ENCODE measurements around the gene TRIM65.
"Not testable (repeated sequence)": the region's sequence is repeated elsewhere in the genome, so short reads cannot be mapped to it uniquely, and the experiment has no call there.

Gene TRIM65

GRCh38 chr17:75897160-75898019 is 639 bp upstream of the TRIM65 start:
- no peak for DNase-seq (ENCODE audit: extremely low read depth in 1 of 2, low read depth in 1 of 2)

- no peak for DNase-seq (ENCODE audit: extremely low read depth in 1 of 2, low read depth in 1 of 2)
Measured at GRCh38 chr17:75895370-75896155, 1.2 kb downstream of the TRIM65 start.

- no peak for DNase-seq (ENCODE audit: extremely low read depth in 1 of 2, low read depth in 1 of 2)
Measured at GRCh38 chr17:75894049-75894733, 2.6 kb downstream of the TRIM65 start.

GRCh38 chr17:75893305-75894048 is 3.3 kb downstream of the TRIM65 start:
- DNase-seq (ENCODE audit: extremely low read depth in 1 of 2, low read depth in 1 of 2), result no peak

- DNase-seq (ENCODE audit: extremely low read depth in 1 of 2, low read depth in 1 of 2), result no peak
Measured at GRCh38 chr17:75892556-75893224, 4.1 kb downstream of the TRIM65 start.

- no peak for DNase-seq (ENCODE audit: extremely low read depth in 1 of 2, low read depth in 1 of 2)
Measured at GRCh38 chr17:75891605-75892555, 4.9 kb downstream of the TRIM65 start.

- DNase-seq (ENCODE audit: extremely low read depth in 1 of 2, low read depth in 1 of 2), result no peak
Measured at GRCh38 chr17:75891022-75891604, 5.6 kb downstream of the TRIM65 start.

GRCh38 chr17:75889454-75889853 is 7.3 kb downstream of the TRIM65 start:
- no peak for DNase-seq (ENCODE audit: extremely low read depth in 1 of 2, low read depth in 1 of 2)

- no peak for DNase-seq (ENCODE audit: extremely low read depth in 1 of 2, low read depth in 1 of 2)
Measured at GRCh38 chr17:75888484-75888883, 8.3 kb downstream of the TRIM65 start.

GRCh38 chr17:75885860-75886259 is 10.9 kb downstream of the TRIM65 start:
- not testable (repeated sequence) for DNase-seq (ENCODE audit: extremely low read depth in 1 of 2, low read depth in 1 of 2)

GRCh38 chr17:75885431-75885830 is 11.3 kb downstream of the TRIM65 start:
- DNase-seq (ENCODE audit: extremely low read depth in 1 of 2, low read depth in 1 of 2), result no peak

- no peak for DNase-seq (ENCODE audit: extremely low read depth in 1 of 2, low read depth in 1 of 2)
Measured at GRCh38 chr17:75881678-75882454, 14.9 kb downstream of the TRIM65 start.

- no peak for DNase-seq (ENCODE audit: extremely low read depth in 1 of 2, low read depth in 1 of 2)
Measured at GRCh38 chr17:75880266-75880665, 16.5 kb downstream of the TRIM65 start.

GRCh38 chr17:75878174-75878998 is 18.4 kb downstream of the TRIM65 start, which contains the start of gene TRIM47:
Gene TRIM47, minus strand, starts transcription at chr17:75878581. Its CDS starts 33 bp downstream, at chr17:75878548.
- DNase-seq (ENCODE audit: extremely low read depth in 1 of 2, low read depth in 1 of 2), result no peak

GRCh38 chr17:75877752-75878173 is 19.0 kb downstream of the TRIM65 start:
- DNase-seq (ENCODE audit: extremely low read depth in 1 of 2, low read depth in 1 of 2), result peak in 1 of 2 donors; percentile 47

GRCh38 chr17:75876938-75877751 is 19.6 kb downstream of the TRIM65 start:
- DNase-seq (ENCODE audit: extremely low read depth in 1 of 2, low read depth in 1 of 2), result no peak
